Lung (tissue), 12 donors: Measurements from ENCODE around the gene CSPG4. TPM values are rescaled to one million over a fixed set of nuclear protein-coding genes. Genes with fewer than 3 reads are reported as not detected.

ENCODE experiments used
- ATAC-seq: fragments of 200-7000 bp; cut with Tn5 transposase; one replicate; pipeline ENCODE4 v1.9.1; 2020; ENCODE audit warnings: moderate number of reproducible peaks; ENCODE audit not compliant: insufficient read depth, low FRiP score
- DNase-seq, 3 donors: peaks; one replicate each; pipeline ENCODE4 v3.0.0-alpha.2; 2013 to 2017
- H3K27ac ChIP-seq, 2 donors: one replicate each; pipeline ENCODE4 v1.5.1; 2013; ENCODE audit warnings: mild to moderate bottlenecking in 2 of 2, moderate library complexity in 2 of 2, control low read depth in 1 of 2, inconsistent platforms in 1 of 2, low read depth in 1 of 2, low read length in 1 of 2
- H3K27me3 ChIP-seq, 3 donors: one replicate each; pipeline ENCODE4 v1.5.1; 2013; ENCODE audit warnings: low read length in 2 of 3; ENCODE audit not compliant: control insufficient read depth in 3 of 3, insufficient read depth in 3 of 3
- H3K36me3 ChIP-seq, 4 donors: one replicate each; pipeline ENCODE4 v1.5.1; 2013; ENCODE audit warnings: low read length in 4 of 4, mild to moderate bottlenecking in 1 of 4, moderate library complexity in 1 of 4; ENCODE audit not compliant: control insufficient read depth in 4 of 4, insufficient read depth in 4 of 4
- H3K4me1 ChIP-seq, 5 donors: one replicate each; pipeline ENCODE4 v1.5.1; 2013; ENCODE audit warnings: low read length in 5 of 5, mild to moderate bottlenecking in 2 of 5, moderate library complexity in 1 of 5; ENCODE audit not compliant: control insufficient read depth in 5 of 5, insufficient read depth in 5 of 5
- H3K4me3 ChIP-seq: one replicate; pipeline ENCODE4 v1.5.1; 2013; ENCODE audit warnings: mild to moderate bottlenecking, control low read depth, moderate library complexity
- H3K9ac ChIP-seq, 2 donors: one replicate each; pipeline ENCODE4 v1.5.1; 2013; ENCODE audit warnings: low read length in 2 of 2, control low read depth in 1 of 2; ENCODE audit not compliant: insufficient read depth in 1 of 2
- H3K9me3 ChIP-seq, 4 donors: one replicate each; pipeline ENCODE4 v1.5.1; 2013; ENCODE audit warnings: low read length in 3 of 4, mild to moderate bottlenecking in 1 of 4, moderate library complexity in 1 of 4; ENCODE audit not compliant: control insufficient read depth in 4 of 4, insufficient read depth in 3 of 4
- WGBS, 2 donors: extraction: QIAGEN DNeasy Blood & Tissue Kit; methylation state at CpG; one replicate each; pipeline ENCODE4 v1.1.7; 2013; 5-methylcytosine and 5-hydroxymethylcytosine counted together
- polyA plus RNA-seq, 2 donors: library from polyadenylated mRNA; stranded (reverse); fragments of 200-250 nt; gene quantifications; one replicate each; pipeline ENCODE4 v1.2.1, GENCODE V29; 2013
- total RNA-seq, 2 donors: library from RNA; depleted of rRNA in 1 of 2; stranded (reverse); fragments of >200 nt in 1 of 2; gene quantifications; one replicate each; pipeline ENCODE4 v1.2.1, GENCODE V29; 2014 to 2021
- TF ChIP-seq, protein P1 (sequence below): IDR thresholded peaks from 2 replicates; pipeline ENCODE4 v1.5.1; 2012; ENCODE audit warnings: mild to moderate bottlenecking; ENCODE audit errors: control extremely low read depth, extremely low read depth
- donor health status: control.
- donor health status: control.
- donor health status: Bipolar disorder and iron deficiency.
- donor health status: healthy.
- donor health status: DM: yes; HTN: yes; CAD: no.

The CSPG4 gene
- total and polyA plus RNA-seq, 4 donors = 8.5 to 38.1 (median 24.2) TPM

DNA sequence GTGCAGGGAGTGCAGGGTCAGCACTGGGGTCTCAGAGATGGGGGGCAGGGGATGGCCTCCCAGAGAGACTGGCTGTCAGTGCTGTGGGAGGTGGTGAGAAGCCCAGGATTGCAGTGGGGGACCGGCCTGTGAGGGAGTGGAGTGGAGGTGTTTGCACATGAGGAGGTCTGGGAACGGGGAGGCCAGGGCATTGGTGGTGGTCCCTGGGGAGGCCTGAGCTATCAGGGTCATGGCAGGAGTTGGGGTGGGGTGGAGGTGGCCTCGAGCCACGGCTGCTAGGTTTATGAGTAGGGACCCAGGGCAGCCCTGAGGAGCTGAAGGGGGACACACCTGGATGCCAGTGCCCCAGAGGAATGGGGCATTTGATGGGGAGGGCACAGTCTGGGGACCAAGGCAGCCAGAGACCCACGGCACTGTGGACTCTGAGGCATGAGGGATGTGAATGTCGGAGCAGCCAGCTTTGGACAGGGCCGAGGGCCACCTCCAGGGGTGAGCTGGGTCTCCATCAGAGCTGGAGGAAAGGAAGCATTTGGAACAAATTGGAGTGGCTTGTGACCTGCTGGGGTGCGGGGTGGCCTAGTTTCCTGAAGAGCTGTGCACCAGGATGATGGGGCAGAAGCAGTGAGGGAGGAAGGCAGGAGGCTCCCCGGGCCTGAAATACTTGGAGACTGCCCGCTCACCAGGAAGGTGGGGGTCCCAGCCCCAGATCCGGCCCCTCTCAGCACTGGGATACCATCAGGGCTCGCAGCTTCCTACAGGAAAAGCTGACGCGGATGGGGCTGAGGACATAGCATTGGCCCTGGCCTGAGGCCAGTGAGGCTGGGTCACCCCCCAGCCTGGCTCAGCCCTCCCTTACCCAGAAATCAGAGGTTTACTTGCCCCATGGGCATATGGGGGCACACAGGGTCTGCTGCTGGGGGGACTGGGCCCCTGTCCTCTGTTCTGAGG is 9.5 kb upstream of the CSPG4 start:
- ATAC-seq = no peak
- 83 to 92% methylated on average over 14 of the region's 14 CpGs for WGBS, 2 donors
- TF ChIP-seq, protein P1, sequence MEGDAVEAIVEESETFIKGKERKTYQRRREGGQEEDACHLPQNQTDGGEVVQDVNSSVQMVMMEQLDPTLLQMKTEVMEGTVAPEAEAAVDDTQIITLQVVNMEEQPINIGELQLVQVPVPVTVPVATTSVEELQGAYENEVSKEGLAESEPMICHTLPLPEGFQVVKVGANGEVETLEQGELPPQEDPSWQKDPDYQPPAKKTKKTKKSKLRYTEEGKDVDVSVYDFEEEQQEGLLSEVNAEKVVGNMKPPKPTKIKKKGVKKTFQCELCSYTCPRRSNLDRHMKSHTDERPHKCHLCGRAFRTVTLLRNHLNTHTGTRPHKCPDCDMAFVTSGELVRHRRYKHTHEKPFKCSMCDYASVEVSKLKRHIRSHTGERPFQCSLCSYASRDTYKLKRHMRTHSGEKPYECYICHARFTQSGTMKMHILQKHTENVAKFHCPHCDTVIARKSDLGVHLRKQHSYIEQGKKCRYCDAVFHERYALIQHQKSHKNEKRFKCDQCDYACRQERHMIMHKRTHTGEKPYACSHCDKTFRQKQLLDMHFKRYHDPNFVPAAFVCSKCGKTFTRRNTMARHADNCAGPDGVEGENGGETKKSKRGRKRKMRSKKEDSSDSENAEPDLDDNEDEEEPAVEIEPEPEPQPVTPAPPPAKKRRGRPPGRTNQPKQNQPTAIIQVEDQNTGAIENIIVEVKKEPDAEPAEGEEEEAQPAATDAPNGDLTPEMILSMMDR = no peak
- DNase-seq = peak in 1 of 3 donors; percentile 44
- no peaks in the 10 kb centered on the region for H3K27me3 ChIP-seq
- H3K9ac ChIP-seq = no peak overlapping the region
- H3K27ac ChIP-seq = no peak overlapping the region
- no peaks in the 10 kb centered on the region for H3K9me3 ChIP-seq
- H3K36me3 ChIP-seq = no peaks in the 10 kb centered on the region
- H3K4me1 ChIP-seq = peaks cover 0 to 19% (median 15%) of the 10 kb centered on the region in 5 donors
- no peak overlapping the region for H3K4me3 ChIP-seq

DNA sequence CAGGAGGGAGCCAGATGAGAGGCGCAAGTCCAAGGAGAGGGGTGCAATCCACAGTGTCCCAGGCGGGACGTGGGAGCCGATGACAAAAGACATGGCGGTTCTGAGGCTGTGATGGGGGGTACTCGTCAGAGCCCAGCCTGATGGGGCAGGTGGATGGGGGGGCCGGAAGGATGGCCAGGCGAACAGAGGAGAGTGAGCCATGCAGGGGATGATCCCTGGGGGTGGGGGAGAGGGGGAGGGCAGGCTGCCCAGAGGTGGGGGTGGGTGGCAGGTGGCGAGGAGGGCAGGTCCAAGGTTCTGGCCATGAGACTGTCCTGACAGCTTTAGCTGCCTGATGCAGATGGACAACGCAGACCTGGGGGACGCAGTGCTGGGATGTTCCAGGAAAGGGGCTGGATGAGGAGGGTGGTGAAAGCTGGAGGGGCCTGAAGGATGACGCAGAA is 8.9 kb upstream of the CSPG4 start:
- Histone ChIP-seq H3K9ac (no peak overlapping the region), H3K4me3 (no peak overlapping the region), H3K27me3 (no peaks in the 10 kb centered on the region), H3K27ac (no peak overlapping the region), H3K36me3 (no peaks in the 10 kb centered on the region), H3K4me1 (peaks cover 0 to 19% (median 15%) of the 10 kb centered on the region in 5 donors), H3K9me3 (no peaks in the 10 kb centered on the region)
- no peak for ATAC-seq
- TF ChIP-seq, protein P1 = no peak
- 87 to 98% methylated on average over 12 of the region's 12 CpGs for WGBS, 2 donors
- DNase-seq = no peak

DNA sequence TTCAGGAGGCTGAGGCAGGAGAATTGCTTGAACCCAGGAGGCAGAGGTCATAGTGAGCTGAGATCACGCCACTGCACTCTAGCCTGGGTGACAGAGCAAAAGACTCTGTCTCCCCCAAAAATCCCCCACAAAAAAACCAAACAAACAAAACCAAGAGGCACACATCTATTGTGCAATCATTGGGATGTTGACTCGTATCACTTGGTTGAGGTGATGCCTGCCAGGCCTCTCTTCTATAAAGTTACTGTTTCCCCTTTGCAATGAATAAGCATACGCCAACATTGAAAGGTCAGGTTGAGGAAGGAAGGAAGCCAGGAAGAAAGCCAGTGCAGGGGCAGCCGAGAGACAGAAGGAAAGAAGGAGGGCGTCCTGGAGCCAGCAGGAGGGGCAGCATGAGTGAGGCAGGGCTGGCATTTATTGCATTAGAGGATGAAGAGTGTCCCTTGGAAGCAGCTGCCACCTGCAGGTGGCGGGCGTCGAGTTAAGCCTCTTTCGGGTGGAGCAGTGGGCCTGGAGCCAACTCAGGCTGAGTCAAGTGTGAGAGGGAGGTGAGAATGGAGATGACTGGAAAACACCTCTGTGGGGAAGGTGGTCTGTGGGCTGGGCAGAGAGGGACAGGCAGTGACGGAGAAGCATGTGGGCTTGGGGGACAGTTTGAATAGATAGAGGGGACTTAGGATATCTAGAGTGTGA is 8.3 kb upstream of the CSPG4 start:
- TF ChIP-seq, protein P1 = no peak
- WGBS, 2 donors = 21 to 32% methylated on average over 10 of the region's 10 CpGs
- Histone ChIP-seq H3K36me3 (no peaks in the 10 kb centered on the region), H3K27me3 (no peaks in the 10 kb centered on the region), H3K4me1 (peaks cover 0 to 19% (median 15%) of the 10 kb centered on the region in 5 donors), H3K27ac (no peak overlapping the region), H3K9ac (no peak overlapping the region), H3K9me3 (no peaks in the 10 kb centered on the region), H3K4me3 (no peak overlapping the region)
- DNase-seq = peak; percentile 45 to 67 (median 62)
- no peak for ATAC-seq
